Thoracic aorta (tissue), 2 donors: ENCODE measurements around the gene SEC24D. TPM values are rescaled to one million over a fixed set of nuclear protein-coding genes. Genes with fewer than 3 reads are reported as not detected.
"Not testable (repeated sequence)": the region's sequence is repeated elsewhere in the genome, so short reads cannot be mapped to it uniquely, and the experiment has no call there.

ENCODE experiments used
- ATAC-seq: fragments of 150-250 bp; one replicate; pipeline ENCODE4 v1.8.0; 2017; ENCODE audit warnings: low read depth; ENCODE audit not compliant: insufficient number of reproducible peaks, low FRiP score
- DNase-seq: peaks from one replicate; pipeline ENCODE4 v3.0.0-alpha.2; 2020; ENCODE audit warnings: low spot score
- H3K27ac ChIP-seq, 2 donors: fragments of 200-600 bp; sonication (generic); 1 replicate in 1 of 2; 2 replicates in 1 of 2; pipeline ENCODE4 v1.5.1; 2016; ENCODE audit warnings: mild to moderate bottlenecking in 2 of 2, moderate library complexity in 2 of 2
- H3K27me3 ChIP-seq: fragments of 200-600 bp; sonication (generic); replicated peaks from 2 replicates; pipeline ENCODE4 v1.6.0; 2016; ENCODE audit warnings: mild to moderate bottlenecking; ENCODE audit not compliant: insufficient read depth
- H3K36me3 ChIP-seq: fragments of 200-600 bp; sonication (generic); one replicate; pipeline ENCODE4 v1.5.1; 2016
- H3K4me1 ChIP-seq, 2 donors: fragments of 200-600 bp; sonication (generic); 1 replicate in 1 of 2; 2 replicates in 1 of 2; pipeline versions ENCODE4 v1.5.1 to v1.6.0; 2016; ENCODE audit warnings: low read depth in 2 of 2, mild to moderate bottlenecking in 1 of 2; ENCODE audit not compliant: control insufficient read depth in 1 of 2
- H3K4me3 ChIP-seq: fragments of 200-600 bp; sonication (generic); 2 replicates; pipeline ENCODE4 v1.5.1; 2016; ENCODE audit warnings: mild to moderate bottlenecking
- H3K9me3 ChIP-seq: fragments of 200-600 bp; sonication (generic); 2 replicates; pipeline ENCODE4 v1.5.1; 2016
- total RNA-seq, 2 donors: library from RNA; depleted of rRNA; stranded (reverse); fragments of >200 nt; gene quantifications; one replicate each; pipeline versions ENCODE4 v1.1.0 to v1.2.3, GENCODE V29; 2016
- TF ChIP-seq, protein P1 (sequence below): fragments of 200-600 bp; sonication (generic); IDR thresholded peaks from one replicate; pipeline ENCODE4 v1.5.1; 2019; ENCODE audit warnings: antibody characterized with exemption

Gene SEC24D
- total RNA-seq, 2 donors from 2014 or later, result 97.7 to 108 TPM

DNA sequence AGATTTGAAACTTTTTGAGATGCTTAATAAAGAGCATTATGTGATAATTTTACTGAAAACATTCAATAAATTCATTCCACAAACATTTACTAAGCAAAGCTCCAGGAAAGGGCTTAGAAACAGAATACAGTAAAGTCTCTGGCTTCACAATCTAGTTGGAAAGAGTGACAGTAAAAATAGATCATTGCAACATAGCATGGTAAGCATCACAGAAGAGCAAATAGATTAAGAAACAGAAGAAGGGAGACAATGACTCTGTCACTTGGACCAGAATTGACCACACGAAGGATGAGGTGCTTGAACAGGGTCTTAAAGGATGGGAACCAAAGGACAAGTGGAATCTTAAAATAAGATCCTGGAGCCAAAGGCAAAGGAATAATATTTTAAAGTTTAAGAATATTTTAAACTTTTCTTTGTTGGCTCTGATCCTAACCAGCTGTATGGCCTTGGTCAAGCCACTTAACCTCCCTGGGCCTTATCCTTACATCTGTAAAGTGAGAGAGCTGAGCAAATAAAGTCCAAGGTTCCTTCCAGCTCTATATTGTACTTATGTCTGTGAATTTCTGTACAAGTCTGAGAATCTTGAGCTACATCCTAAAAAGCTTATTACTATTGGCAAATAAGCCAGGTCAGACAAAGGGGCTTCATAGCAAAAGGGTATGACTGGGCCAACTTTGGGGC, 33.9 kb downstream of the SEC24D start:
- Histone ChIP-seq H3K4me1 (peaks cover 0 to 4% of the 10 kb centered on the region in 2 donors), H3K27me3 (no peaks in the 10 kb centered on the region), H3K4me3 (no peak overlapping the region), H3K27ac (no peak overlapping the region), H3K9me3 (no peaks in the 10 kb centered on the region), H3K36me3 (peaks cover 30% of the 10 kb centered on the region)
- TF ChIP-seq, protein P1, sequence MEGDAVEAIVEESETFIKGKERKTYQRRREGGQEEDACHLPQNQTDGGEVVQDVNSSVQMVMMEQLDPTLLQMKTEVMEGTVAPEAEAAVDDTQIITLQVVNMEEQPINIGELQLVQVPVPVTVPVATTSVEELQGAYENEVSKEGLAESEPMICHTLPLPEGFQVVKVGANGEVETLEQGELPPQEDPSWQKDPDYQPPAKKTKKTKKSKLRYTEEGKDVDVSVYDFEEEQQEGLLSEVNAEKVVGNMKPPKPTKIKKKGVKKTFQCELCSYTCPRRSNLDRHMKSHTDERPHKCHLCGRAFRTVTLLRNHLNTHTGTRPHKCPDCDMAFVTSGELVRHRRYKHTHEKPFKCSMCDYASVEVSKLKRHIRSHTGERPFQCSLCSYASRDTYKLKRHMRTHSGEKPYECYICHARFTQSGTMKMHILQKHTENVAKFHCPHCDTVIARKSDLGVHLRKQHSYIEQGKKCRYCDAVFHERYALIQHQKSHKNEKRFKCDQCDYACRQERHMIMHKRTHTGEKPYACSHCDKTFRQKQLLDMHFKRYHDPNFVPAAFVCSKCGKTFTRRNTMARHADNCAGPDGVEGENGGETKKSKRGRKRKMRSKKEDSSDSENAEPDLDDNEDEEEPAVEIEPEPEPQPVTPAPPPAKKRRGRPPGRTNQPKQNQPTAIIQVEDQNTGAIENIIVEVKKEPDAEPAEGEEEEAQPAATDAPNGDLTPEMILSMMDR, result no peak
- no peak for DNase-seq
- ATAC-seq, result no peak

DNA sequence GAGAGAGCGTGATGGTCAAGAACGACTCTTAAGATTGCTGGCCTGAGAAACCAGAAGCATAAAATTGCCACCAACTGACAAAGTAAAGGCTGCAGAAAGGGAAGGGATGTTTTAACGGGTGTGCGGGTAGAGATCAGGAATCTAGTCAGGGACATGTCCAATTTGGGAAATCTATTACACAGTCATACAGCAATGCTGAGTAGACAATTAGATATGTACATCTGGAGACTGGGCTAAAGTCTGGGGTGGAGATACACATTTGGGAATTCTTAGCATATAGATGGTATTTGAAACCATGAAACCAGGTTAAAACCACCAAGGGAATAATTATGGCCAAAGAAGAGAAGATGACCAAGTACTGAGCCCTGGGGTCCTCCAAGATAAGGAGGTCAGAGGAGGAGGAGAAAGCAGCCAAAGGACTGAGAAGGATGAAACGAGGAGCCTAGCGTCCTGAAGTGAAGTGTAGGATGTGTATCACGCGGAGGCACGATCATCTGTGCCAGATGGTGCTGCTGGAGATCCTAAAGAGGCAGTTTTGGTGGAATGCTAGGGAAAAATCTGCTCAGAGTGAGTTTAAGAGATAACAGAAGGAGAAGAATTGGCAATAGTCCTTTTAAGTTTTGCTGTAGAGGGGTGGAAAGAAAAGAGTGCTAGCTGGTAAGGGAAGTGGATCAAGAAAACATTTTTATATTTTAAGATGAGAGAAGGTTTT, 36.5 kb downstream of the SEC24D start:
- Histone ChIP-seq H3K9me3 (no peaks in the 10 kb centered on the region), H3K27me3 (no peaks in the 10 kb centered on the region), H3K4me3 (no peak overlapping the region), H3K27ac (peak overlapping the region in 1 of 2 donors; percentile 13), H3K36me3 (peaks cover 31% of the 10 kb centered on the region), H3K4me1 (peaks cover 0 to 4% of the 10 kb centered on the region in 2 donors)
- DNase-seq, result no peak
- no peak for ATAC-seq
- TF ChIP-seq, protein P1, result no peak

DNA sequence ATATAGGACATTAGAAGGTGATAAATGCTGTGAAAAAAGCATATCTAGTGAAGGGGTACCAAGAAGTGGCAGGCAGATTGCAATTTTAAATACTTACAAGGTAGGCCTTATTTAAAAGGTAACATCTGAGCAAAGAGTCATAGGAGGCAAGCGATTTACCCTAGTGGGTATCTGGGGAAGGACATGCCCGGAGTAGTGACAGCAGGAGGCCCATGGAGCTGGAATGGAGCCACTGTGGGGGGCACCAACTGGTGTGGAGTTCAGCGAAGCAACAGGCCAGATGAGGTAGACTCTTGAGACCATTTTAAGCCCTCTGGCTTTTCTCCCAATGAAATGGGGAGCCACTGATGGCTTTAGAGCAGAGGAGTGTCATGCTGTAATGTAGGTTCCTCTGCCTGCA, 37.3 kb downstream of the SEC24D start:
- Histone ChIP-seq H3K27ac (no peak overlapping the region), H3K4me3 (no peak overlapping the region), H3K4me1 (peaks cover 0 to 4% of the 10 kb centered on the region in 2 donors), H3K27me3 (no peaks in the 10 kb centered on the region), H3K9me3 (no peaks in the 10 kb centered on the region), H3K36me3 (peaks cover 31% of the 10 kb centered on the region)
- TF ChIP-seq, protein P1, result no peak
- ATAC-seq (no peak), DNase-seq (no peak)

DNA sequence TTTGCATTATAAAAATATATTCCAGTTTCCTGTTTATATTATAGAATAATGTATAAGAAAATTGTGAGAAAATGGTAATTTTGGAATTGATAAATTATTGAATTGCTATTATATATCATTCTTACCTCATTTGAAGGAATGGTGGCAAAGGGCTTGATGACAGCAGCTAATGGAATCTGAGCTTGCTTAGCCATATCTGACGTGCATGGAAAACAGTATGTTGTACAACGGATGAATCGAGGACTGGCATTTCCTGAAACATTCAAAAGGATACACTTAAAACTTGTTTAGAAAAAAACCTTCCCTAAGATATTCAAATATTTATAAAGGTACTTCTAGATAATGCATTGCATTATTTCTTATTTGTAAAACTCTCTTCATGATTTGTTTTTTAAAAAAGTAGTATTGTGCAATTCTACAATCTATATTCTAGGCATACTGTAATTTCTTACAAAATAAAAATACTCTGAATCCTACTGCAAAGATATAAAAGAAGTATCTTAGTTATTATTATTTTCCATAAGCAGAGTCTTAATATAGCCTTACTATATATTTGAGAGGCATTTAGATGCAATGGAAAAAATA, 38.3 kb downstream of the SEC24D start:
- Histone ChIP-seq H3K4me3 (no peak overlapping the region), H3K9me3 (no peaks in the 10 kb centered on the region), H3K27me3 (no peaks in the 10 kb centered on the region), H3K4me1 (peaks cover 0 to 4% of the 10 kb centered on the region in 2 donors), H3K36me3 (peaks cover 28% of the 10 kb centered on the region), H3K27ac (no peak overlapping the region)
- TF ChIP-seq, protein P1, result no peak
- ATAC-seq (no peak), DNase-seq (no peak)

DNA sequence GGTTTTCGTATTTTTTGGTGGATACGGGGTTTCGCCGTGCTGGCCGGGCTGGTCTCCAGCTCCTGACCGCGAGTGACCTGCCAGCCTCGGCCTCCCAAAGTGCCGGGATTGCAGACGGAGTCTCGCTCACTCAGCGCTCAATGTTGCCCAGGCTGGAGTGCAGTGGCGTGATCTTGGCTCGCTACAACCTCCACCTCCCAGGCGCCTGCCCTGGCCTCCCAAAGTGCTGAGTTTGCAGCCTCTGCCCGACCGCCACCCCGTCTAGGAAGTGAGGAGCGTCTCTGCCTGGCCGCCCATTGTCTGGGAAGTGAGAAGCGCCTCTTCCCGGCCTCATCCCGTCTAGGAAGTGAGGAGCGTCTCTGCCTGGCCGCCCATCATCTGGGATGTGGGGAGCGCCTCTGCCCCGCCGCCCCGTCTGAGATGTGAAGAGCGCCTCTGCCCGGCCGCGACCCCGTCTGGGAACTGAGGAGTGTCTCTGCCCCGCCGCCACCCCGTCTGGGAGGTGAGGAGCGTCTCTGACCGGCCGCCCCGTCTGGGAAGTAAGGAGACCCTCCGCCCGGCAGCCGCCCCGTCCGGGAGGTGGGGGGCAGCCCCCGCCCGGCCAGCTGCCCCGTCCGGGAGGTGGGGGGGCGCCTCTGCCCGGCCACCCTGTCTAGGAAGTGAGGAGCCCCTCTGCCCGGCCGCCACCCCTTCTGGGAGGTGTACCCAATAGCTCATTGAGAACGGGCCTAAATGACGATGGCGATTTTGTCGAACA, 44.1 kb downstream of the SEC24D start:
- H3K9me3 ChIP-seq, H3K36me3 ChIP-seq, H3K4me3 ChIP-seq, ATAC-seq, DNase-seq, H3K27ac ChIP-seq, H3K27me3 ChIP-seq: not testable (repeated sequence)
- H3K4me1 ChIP-seq, result peaks cover 24 to 38% of the 10 kb centered on the region in 2 donors
